ENCODE data around the gene UBASH3A.

Gene UBASH3A

GRCh38 chr21:42414553-42414927 is 10.8 kb downstream of the UBASH3A start:
- TF ChIP-seq, protein P1, sequence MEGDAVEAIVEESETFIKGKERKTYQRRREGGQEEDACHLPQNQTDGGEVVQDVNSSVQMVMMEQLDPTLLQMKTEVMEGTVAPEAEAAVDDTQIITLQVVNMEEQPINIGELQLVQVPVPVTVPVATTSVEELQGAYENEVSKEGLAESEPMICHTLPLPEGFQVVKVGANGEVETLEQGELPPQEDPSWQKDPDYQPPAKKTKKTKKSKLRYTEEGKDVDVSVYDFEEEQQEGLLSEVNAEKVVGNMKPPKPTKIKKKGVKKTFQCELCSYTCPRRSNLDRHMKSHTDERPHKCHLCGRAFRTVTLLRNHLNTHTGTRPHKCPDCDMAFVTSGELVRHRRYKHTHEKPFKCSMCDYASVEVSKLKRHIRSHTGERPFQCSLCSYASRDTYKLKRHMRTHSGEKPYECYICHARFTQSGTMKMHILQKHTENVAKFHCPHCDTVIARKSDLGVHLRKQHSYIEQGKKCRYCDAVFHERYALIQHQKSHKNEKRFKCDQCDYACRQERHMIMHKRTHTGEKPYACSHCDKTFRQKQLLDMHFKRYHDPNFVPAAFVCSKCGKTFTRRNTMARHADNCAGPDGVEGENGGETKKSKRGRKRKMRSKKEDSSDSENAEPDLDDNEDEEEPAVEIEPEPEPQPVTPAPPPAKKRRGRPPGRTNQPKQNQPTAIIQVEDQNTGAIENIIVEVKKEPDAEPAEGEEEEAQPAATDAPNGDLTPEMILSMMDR (IDR thresholded peaks at IDR 0.05; ENCODE audit: control extremely low read depth, extremely low read depth, low read depth, missing control alignments) = no peak
- DNase-seq (ENCODE audit: extremely low spot score) = no peak
- ChIA-PET CTCF (interaction anchor here (1.0 kb wide), 1 partner anchor 11 kb away, joined by 3 read pairs; no protein-coding TSS in a partner anchor), POLR2A (no interaction called here)

DNA sequence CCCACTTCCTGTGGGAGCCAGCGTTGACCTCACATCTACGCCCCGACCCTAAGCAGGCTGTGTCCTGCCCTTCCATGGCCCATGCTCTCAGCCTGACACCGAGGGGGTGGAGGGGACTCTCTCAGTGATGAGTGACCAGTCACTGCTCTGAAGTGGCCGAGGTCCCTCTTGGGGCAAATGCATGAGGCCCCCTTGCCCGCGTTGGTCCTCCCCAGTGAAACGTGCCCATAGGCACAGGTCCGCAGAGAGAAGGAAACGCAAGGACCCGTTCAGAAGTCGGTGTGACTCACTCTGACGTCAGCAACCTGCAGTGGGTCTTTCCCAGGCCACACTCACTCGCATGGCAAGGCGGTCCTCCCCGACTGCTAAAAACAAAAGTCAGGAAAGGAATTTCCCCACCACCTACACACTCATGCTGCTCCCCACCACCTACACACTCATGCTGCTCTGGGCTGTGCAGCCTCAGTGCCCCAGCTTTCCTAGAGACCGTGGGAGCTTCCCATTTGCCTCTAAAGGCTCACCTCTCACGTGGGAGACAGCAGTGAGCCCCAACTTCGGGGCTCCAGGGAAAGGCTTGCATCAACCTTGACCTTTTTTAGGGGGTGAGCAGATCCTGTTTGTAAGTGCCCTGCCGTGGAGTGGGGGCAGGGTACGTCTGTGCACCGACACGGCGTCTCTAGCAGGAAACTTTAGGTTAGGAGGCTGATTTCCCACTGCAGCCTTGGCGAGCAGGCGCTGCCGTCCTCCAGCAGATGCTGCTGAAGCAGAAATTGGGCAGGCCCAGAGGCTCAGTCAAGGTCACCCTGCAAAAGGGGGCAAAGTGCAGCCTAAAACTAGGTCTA is 11.4 kb downstream of the UBASH3A start:
- TF ChIP-seq, protein P1 (IDR thresholded peaks at IDR 0.05; ENCODE audit: control extremely low read depth, extremely low read depth, low read depth, missing control alignments) = no peak
- DNase-seq (ENCODE audit: extremely low spot score) = peak; percentile 90
- ChIA-PET POLR2A (interaction anchor here (1.1 kb wide), 1 partner anchor 9 kb away, joined by 4 read pairs; no protein-coding TSS in a partner anchor), CTCF (interaction anchor here (1.0 to 1.6 kb wide), 3 partner anchors 11 to 33 kb away, joined by 3 to 10 read pairs (median 3); no protein-coding TSS in a partner anchor)

DNA sequence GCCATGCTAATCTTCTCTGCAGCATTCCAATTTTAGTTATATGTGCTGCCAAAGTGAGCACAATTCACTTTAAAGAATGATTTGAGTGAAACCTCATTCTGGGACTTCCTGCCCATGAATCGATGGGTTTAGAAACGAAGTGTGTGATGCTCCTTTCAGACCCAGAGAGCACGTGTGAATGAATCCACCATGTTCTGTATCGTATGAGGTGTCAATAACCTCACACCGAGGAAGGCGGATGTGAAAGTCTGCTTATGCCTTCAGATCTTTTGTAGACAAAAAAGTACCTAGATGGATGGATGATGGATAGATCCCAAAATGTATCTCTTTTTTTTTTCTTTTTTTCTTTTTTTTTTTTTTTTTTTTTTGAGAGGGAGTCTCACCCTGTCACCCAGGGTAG is 13.8 kb downstream of the UBASH3A start:
- DNase-seq (ENCODE audit: extremely low spot score) = no peak
- ChIA-PET POLR2A (no interaction called here), CTCF (no interaction called here)
- TF ChIP-seq, protein P1 (IDR thresholded peaks at IDR 0.05; ENCODE audit: control extremely low read depth, extremely low read depth, low read depth, missing control alignments) = no peak

- POLR2A ChIA-PET = no interaction called here
- TF ChIP-seq, protein P1 (IDR thresholded peaks at IDR 0.05; ENCODE audit: control extremely low read depth, extremely low read depth, low read depth, missing control alignments) = no peak
- CTCF ChIA-PET = no interaction called here
- DNase-seq (ENCODE audit: extremely low spot score) = no peak
Observed at GRCh38 chr21:42418886-42419285, 15.2 kb downstream of the UBASH3A start.

GRCh38 chr21:42419845-42420244 is 16.1 kb downstream of the UBASH3A start:
- ChIA-PET POLR2A (no interaction called here), CTCF (interaction anchor here (1.3 to 1.7 kb wide), 2 partner anchors 8 to 83 kb away, joined by 3 to 5 read pairs; no protein-coding TSS in a partner anchor)
- DNase-seq (ENCODE audit: extremely low spot score) = no peak
- TF ChIP-seq, protein P1 (IDR thresholded peaks at IDR 0.05; ENCODE audit: control extremely low read depth, extremely low read depth, low read depth, missing control alignments) = no peak

- ChIA-PET POLR2A (no interaction called here), CTCF (interaction anchor here (0.8 to 5.1 kb wide), 11 partner anchors 9 to 111 kb away, joined by 3 to 25 read pairs (median 4); no protein-coding TSS in a partner anchor)
- no peak for DNase-seq (ENCODE audit: extremely low spot score)
- TF ChIP-seq, protein P1 (IDR thresholded peaks at IDR 0.05; ENCODE audit: control extremely low read depth, extremely low read depth, low read depth, missing control alignments) = no peak
Observed at GRCh38 chr21:42421018-42421793, 17.5 kb downstream of the UBASH3A start.
